Inflammatory macrophage treated with lipopolysaccharide for 1 hour (primary cell): ENCODE measurements around the gene ARAP1.

ENCODE experiments used
- DNase-seq, 2 donors: peaks; one replicate each; pipeline ENCODE4 v3.0.0-alpha.2; 2020 to 2022

ARAP1 gene

DNA sequence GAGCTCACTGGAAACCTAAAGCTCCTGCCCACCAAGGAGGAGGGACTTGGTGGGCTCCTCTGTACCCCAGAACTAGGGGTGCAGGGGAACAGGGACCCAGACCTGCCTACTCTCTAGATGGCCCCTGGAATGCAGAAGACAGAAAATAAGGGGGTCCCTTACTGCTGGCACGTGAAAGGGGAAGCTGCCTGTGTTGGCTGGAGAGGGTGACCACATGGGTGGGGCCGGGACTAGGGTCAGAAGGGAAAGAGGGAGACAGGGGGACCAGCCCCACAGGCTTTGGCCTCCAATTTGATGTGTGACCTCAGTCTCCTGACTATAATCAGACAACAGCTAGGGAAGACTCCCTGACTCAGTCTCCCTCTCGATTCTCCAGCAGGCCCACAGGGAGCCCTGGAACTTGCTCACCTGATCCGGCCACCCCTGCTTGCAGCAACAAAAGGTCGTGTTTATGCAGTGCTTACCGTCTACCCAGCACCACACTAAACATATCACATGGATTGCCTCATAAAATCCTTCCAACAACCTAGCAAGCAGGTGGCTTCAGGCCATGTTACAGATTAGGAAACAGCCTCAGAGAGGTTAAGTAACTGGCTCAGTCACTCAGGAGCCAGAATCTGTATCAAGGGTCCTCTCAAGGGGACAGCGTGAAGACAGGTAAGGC lies 10.2 kb downstream of the ARAP1 start:
- DNase-seq: no peak

DNA sequence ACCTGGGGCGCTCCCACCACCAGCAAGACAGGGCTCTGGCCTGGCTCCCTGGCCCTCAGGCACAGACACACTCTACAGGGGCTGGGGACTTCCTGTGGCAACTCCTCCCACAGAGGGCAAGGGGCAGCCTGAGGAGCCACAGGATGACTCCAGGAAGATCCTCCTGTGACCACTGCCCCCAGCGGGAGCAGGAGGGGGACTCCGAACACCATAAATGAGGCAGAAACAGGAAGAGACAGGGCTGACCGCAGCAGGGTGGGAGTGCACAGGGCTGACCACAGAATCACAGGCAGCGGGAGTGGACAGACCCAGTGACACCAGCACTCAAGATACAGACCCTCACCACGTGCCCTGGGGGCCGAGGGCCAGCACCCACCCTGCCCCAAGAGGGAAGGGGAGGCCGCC lies 10.8 kb downstream of the ARAP1 start:
- peak; percentile 65 to 89 for DNase-seq

DNA sequence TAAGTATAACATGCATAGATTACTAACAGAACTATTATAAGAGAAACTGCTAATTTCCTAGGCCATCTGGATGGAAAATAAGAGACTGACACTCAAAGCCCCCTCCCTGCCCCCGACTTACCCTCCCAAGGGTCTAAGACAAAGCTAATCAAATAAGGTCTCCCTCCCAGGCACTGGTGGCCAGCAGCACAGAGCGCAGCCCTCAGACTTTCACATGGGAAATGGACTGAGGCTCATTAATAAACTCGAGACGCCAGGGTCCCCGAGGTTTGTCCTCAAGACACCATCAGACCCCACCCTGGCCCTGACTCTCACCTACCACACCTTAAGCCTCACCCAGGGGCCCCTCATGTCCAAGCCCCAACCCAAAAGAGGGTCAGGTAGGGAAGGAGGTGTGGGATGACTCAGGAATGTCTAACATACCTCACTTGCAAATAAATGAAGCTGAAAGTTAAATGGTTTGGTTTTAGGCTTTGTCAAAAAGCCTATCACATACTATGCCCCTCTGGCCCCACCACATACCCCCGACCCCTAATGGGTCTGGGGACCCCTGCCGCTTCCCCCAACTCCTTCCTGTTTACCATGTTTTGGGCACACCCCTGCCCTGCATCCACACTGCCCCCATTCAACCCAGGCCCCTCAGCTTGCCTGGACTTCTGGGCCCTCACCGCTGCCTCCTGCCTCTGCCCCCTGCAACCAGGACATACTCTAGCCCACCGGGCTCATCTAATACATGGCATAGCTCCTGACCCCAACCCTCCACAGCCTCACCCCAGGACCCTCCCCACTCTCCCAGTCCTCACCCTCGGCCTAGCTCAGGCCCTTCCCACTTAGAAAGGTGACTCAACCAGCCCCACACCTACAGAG lies 11.4 kb downstream of the ARAP1 start:
- no peak for DNase-seq

DNA sequence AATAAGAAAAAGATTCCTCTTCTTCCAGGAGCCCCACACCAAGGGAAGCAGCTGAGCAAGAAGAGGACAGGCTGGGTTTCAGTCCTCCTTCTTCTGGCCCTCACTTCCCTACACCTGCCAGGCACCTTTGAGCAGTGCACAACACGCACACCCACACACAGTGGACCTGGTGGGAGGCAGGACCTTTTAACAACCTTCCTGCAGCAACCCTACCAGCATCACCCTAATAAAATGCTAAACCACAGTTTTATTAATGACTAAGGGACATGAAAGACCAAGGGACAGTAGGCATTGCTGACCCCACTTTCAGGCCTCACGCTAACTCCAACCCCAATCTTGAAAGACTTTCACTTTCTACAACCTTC lies 12.2 kb downstream of the ARAP1 start:
- no peak for DNase-seq

DNA sequence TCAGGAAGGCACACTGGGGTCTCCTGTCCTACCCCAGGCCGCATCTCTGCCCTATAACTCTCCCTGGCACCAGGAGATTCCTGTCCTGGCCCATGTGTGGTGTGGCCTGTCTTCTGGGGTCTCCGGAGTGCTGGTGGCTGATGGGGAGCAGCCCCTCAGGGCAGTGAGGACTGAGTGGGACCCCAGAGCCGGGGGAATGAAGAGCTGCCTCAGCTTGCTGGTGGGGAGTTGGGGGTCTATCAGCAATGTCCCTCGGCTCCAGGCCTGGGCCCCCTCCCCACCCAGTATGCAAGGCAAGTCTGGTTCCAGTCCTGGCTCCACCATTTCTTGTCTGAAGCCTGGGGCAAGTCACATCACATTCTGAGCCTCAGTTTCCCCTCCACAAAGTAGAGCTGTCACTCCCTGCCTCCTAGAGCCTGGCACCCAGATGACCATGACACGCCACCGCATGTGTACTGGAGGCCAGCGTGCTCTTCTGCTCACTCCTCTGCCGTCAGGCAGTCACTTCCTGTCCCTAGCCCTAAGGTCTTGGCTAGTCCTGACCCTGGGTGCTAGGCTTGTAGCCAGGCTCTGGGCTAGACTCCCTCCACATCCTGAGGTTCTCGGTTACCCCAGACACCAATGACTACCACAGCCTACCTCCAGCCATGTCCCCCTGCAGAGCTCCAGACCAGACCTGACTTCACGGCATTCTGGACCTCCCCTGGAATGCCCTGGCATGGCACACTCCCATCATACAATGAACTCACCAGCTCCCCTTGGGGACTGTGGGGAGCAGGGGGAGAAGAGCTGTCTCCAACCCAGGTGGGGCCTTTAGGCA lies 12.8 kb downstream of the ARAP1 start:
- no peak for DNase-seq

DNA sequence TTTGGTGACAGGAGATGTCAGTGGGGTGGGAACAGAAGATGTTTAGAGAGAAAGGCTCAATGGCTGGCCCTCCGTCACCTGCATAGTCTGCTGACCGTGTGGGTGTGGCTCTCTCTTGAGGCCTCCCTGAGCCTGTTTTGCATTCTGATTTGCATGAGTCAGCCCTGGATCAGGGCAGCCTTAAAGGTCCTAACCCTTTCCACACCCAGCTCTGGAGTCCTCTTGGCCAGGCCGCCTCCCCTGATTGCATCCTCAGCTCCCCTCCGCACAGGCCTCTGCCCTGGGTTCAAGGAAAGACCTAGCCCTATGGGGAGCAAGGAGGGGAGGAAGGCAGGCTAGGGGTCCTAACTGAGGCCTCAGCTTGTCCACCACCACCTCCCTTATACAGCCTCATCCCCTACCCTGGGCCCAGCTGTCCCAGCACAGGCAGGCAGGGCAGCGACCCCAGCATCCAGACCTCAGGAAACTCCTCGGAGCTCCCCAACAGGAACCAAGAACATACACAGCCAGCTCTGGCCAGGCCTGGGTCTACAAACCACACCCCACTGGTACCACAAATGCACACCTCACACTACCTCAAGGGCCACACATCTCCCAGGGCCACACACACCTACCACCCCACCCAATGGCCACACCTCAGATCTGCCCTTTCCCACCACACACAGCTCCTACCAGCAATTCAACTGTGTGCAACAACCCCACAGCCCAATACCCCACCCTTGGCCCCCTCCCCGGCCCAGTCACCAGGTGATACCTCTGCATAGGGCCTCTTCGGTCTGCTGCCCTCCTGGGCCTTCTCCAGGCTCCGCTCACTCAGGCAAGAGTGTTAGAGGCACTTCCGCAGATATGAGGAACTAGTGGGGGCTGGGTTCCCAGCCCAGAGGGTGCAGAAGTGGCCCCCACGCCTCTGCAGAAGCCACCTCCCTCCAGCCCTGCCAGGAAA lies 13.7 kb downstream of the ARAP1 start:
- DNase-seq: peak; percentile 84 to 92

DNA sequence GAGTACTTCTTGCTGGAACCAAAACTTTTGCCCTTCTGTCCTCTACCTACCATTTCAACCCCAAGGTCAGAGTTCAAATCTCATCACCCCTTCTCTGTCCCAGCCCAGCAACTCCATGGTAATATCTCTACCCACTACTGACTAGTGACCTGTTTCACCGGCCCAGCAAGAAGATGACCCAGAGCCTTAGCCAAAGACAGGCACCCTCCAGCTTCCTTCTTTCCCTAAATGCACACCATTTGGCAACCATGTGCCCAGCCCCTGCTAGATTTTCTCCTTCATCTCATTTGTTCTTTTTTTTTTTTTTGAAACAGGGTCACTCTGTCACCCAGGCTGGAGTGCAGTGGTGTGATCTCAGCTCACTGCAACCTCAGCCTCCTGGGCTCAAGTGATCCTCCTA lies 14.9 kb downstream of the ARAP1 start:
- no peak for DNase-seq

DNA sequence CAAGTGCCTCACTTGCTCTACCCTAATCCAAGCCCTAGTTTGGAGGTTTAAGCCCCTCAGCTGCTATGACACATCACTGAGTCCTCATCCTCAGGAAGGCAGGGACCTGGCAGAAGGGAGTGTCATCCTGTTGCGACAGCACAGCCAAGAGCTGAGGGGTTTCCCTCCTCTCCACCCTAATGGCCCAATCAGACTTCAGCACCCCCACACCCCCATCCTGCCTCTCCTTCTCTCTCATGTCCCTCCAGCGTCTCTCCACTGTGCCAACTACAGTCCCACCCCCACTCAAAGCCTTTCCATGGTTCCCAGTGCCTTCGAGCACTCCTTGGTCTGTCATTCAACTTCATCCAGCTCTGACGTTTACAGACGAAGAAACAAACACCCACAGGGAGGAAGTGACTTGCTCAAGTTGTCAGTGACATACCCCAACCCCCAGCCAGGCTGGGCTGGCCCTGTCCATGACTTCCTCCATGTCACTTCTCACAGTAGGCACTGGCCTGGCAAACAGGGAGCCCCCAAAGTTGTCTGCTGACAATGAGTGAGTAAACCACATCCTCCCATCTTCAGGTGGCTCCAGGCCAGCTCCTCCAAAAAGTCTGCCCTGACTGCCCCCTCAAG lies 15.6 kb downstream of the ARAP1 start:
- peak; percentile 91 to 98 for DNase-seq

DNA sequence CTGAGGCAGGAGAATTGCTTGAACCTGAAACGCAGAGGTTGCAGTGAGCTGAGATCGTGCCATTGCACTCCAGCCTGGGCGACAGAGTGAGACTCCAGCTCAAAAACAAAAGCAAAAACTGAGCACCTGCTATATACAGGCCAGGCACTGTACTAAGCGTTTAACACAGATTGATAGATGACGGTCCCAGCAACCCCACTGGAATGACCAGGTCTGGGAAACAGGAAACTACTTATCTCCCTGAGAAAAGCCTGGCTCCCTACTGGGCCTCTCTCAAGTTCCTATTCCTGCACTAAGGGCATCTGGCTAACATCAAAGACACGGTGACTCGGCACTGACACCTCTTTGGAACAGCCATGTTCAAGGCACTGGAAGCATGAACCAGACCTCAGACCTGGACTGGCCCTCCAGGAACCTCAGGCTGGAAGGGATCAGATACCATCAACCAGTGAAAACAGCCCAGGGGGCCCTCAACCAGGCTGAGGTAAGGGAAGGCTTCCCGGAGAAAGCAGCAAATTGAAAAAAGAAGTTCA lies 16.6 kb downstream of the ARAP1 start:
- no peak for DNase-seq

DNA sequence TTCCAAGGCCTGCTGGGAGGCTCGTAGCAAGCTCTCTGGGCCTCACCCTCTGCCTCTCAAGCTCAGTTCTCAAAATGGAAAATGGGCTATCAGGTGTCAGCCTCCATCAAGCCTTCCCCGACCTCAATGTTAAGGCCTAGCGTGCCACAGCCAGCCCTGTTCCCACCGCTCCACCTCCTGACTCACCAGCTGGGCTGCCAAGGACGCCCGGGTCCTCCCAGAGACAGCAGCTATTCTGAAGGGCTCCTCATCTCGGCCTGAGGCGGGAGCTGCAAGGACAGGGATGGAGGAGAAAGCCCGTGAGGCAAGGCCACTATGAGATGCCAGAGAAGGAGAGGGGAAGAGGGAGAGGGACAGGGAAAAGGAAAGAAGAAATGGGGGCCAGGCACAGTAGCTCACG lies 19.9 kb downstream of the ARAP1 start:
- DNase-seq: no peak

DNA sequence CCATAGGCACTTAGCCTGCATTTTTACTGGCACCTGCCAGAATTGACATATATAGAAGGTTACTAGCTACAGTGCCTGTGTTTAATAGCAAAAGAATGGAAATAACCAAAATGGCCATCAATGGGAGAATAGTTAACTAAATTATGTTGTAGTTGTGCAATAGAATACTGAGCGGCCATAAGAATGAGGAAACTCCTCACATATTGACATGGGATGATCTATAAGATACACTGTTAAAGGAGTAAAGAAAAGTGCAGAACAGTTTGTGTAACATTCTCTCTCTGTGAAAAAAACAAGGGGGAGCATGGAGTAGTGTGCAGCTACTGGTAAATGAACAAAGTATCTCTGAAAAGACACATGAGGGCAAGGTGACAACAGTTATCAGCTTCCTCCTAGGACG lies 21.5 kb downstream of the ARAP1 start:
- no peak for DNase-seq

DNA sequence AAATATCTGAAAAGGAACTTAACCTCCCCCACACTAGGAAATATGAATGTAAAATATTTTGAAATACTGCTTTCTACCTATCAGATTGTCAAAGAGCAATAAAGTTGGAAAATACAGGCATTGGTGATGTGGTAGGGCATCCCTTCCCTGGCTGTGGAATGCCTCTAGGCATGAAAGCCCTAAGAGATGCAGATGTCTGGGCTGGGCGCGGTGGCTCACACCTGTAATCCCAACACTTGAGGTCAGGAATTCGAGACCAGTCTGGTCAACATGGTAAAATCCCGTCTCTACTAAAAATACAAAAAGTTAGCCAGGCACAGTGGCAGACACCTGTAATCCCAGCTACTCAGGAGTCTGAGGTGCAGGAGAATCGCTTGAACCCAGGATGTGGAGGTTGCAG lies 22.0 kb downstream of the ARAP1 start:
- no peak for DNase-seq

DNA sequence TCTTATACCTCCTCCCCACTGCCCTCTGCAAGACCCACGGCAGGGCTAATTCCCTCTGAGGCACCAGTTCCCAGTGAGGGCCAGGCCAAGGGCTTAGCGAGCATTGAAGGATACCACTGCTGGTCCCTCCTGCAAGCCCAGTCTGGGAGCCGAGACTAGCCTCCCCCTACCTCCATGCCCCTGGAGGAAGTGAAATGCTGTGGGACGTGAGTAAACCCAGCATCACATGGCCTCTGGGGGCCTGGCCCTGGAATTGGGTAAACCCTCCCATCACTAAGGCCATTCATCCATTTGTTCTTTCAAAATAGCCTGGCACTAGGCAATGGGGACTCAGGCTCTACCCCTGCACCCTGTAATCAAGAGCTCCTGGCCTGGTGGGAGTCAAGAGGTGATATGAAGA lies 24.7 kb downstream of the ARAP1 start:
- peak in 1 of 2 donors; percentile 64 for DNase-seq

DNA sequence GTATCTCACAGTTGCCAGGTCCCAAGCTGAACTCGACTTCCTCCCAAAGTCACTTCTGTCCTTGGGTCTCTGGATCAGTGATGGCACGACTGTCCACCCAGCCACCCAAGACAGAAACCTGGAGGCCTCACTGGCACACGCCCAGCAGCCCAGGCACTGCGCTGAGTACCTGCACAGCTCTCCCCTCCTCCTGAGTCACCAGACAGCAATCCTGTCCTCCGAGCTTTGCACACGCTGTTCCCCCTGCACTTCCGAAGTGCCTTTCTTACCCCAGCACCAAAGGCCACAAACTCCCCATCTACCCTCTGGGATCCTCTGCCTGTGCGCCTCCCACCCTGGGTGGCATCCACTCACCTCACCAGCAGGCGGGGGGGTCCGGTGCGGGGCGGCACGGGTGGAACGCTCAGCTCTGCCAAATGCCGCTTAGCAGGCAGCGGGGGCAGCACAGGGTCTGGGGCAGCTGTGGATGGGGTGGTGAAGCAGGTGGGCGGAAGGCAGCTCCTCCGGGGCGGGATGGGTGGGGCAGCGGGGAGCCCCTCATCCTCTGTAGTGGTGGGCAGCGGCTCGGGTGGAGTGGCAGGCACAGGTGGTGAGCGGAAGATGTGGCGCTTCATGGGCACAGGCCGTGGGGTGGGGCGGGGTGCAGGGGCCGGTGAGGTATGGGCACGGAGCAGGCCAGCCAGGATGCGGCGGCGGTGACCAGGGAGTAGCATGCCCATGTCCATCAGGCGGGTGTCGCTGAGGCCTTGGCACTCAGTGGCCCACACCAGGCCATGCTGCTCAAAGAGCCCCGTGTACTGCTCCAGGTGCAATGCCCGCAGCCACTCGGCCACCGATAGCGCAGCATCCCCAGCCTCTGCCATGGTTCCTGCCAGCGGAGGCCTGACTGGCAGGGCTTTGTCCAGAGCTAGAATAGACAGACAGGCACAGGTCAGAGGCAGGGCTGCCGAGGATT lies 25.7 kb downstream of the ARAP1 start:
- DNase-seq: no peak

DNA sequence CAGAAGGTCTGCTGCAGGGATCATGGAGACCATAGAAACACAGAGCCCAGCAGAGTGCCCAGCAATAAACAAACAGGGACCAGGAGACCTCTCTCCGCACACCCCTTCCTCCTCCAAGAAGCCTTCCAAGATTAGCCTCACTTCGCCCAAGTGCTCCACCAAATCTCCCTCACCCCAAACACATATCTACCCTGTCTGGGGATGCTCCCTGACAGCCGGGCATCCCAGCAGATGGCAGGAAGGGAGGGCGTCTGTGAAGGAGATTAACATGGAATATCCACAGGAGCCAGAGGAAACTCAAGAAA lies 26.5 kb downstream of the ARAP1 start:
- DNase-seq: no peak

DNA sequence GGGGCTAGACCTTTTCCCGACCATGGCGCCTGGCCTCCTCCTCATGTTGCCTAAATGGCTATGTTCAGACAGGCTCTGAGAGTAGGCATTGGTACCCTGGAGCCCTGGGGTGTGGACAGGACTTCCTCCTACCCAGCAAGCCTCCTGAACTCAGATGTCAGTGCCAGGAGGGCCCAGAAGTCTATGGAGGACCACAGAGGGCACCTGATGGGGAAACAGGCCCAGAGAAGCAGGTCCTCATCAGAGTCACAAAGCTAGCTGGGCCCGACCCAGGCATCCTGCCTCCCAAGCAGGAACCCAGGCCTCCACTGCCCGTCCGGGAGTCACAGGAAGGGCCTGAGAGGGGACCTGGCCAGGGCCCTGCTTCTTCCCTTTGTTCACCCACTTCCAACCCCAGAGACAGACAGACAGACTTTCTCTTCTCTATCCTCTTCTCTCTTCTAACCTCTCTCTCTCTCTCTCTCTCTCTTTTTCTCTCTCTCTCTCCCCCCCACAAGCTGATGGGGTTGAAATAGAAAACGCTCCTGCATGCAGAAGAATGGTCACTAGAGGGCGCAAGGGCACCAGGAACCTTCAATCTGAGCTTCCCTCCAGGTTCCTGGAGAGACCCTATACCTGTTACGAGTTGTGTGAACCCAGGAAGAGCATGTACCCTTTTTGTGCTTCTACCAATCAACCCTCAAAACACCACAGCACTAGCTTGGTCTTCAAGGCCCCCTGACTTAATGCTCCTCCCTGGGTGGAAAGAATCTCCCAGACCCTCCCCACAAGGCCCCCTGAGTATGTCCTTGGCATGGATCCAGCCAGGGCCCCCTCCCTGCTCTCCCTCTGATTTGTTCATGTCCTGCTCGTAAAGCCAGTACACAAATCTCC lies 27.1 kb downstream of the ARAP1 start:
- DNase-seq: peak; percentile 46 to 88

DNA sequence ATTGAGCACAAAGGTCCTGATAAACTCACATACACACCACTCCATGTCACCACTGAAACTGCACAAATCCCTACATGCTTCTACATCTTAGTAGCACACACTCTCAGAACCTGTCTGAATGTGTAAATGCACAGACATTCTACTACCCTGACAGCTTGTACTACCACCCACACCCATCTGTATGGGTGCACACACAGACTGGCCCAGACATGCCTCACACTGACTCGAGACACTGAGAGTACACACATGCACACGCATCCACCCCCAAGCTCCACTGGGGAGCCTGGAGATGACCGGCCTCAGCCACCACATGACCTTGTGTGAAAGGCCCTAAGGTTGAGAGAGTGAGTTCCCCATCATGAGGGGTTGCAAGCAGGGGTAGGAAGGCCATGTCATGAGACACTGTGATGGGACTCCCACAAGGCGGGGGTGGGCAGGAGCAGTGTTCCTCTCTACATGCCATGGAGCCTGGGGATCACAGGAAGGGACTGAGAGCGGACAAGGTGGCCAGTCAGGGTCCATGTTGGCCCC lies 28.1 kb downstream of the ARAP1 start:
- peak in 1 of 2 donors; percentile 81 for DNase-seq

DNA sequence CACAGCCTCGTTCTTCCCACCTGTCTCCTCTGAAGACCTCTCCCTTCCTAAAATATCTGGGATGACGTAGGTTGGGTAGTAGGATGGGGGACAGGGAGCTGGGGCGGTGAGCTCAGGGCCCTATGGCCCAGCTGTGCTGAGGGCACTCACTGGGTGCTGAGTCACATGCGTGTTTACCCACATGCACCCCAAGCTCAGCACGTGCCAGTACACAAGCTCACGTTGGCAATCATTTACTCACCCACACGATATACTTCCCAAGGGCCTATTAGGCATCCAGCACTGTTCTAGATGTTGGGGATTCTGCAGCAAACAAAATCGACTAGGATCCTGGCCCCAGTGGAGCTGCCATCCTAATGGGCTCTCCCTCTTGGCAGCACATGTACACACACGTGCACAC lies 28.7 kb downstream of the ARAP1 start:
- DNase-seq: no peak

DNA sequence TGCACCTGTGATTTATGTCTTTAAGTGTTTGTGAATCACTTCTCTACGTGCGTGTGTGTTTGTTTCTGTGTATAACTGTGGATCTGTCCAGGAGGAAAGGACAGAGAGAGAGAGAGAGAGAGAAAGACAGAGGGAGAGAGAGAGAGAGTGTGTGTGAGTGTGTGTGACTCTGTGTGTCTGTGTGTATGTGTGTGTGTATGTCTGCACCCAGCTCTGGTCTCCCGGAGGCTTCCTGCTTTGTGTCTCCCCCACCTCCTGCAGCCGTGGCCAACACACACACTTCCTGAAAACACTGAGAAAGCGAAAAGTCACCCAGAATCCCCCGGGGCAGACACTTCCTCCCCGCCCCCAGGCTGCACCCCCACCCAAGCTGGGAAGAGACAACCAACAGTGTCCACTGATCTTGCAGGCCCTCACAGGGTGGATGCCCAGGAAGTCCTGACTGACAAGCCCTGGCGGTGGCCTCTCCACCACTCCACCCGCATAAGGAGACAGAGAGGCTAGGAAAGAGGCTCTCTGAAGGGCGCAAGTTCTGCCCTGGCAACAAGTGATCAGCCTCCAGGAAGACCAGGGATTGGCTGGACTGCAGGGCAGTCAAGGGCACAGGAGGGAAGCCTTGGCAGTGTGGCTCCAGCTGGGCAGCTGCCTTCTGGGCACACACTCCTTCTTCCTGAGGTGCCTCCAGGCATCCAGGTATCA lies 30.0 kb downstream of the ARAP1 start:
- peak; percentile 93 to 98 for DNase-seq
